Natural killer cell (primary cell): ENCODE data around the gene SWSAP1. TPM values are rescaled to one million over a fixed set of nuclear protein-coding genes. Genes with fewer than 3 reads are reported as not detected.

ENCODE experiments used
- ATAC-seq, 3 donors: fragments of 150-1000 bp in 2 of 3; fragments of 200-7000 bp in 1 of 3; cut with Tn5 transposase; 1 replicate in 1 of 3; 2 replicates in 2 of 3; pipeline ENCODE4 v1.10.0; 2021; ENCODE audit warnings: mild to moderate bottlenecking in 2 of 3, moderate library complexity in 2 of 3
- DNase-seq, 2 donors: peaks; one replicate each; pipeline versions ENCODE4 v3.0.0 to v3.0.0-alpha.2; 2013 to 2021; ENCODE audit warnings: mixed read lengths in 1 of 2
- H3K27ac ChIP-seq: one replicate; pipeline ENCODE4 v1.5.1; 2013; ENCODE audit warnings: mild to moderate bottlenecking, low read length
- H3K27me3 ChIP-seq: one replicate; pipeline ENCODE4 v1.6.1; 2013; ENCODE audit warnings: low read length; ENCODE audit not compliant: control insufficient read depth, insufficient read depth
- H3K36me3 ChIP-seq: one replicate; pipeline ENCODE4 v1.6.1; 2013; ENCODE audit warnings: low read length; ENCODE audit not compliant: control insufficient read depth, insufficient read depth
- H3K4me1 ChIP-seq: one replicate; pipeline ENCODE4 v1.6.1; 2013; ENCODE audit warnings: low read length; ENCODE audit not compliant: control insufficient read depth, insufficient read depth
- H3K4me3 ChIP-seq: one replicate; pipeline ENCODE4 v1.5.1; 2013; ENCODE audit warnings: low read length
- H3K9me3 ChIP-seq: one replicate; pipeline ENCODE4 v1.6.1; 2013; ENCODE audit warnings: low read length; ENCODE audit not compliant: control insufficient read depth, insufficient read depth
- H3K27ac Mint-ChIP-seq, 2 donors: one replicate each; pipeline ENCODE4 v1.8.0; 2022; ENCODE audit warnings: mild to moderate bottlenecking in 2 of 2, mixed read lengths in 2 of 2, moderate library complexity in 1 of 2
- H3K27me3 Mint-ChIP-seq, 2 donors: one replicate each; pipeline ENCODE4 v1.8.0; 2022; ENCODE audit warnings: low read depth in 2 of 2, mixed read lengths in 2 of 2
- H3K36me3 Mint-ChIP-seq: one replicate; pipeline ENCODE4 v1.8.0; 2022; ENCODE audit warnings: mixed read lengths
- H3K4me1 Mint-ChIP-seq, 2 donors: one replicate each; pipeline ENCODE4 v1.8.0; 2022; ENCODE audit warnings: mixed read lengths in 2 of 2
- H3K4me3 Mint-ChIP-seq: one replicate; pipeline ENCODE4 v1.8.0; 2022; ENCODE audit warnings: mild to moderate bottlenecking, moderate library complexity, mixed read lengths
- H3K9me3 Mint-ChIP-seq, 2 donors: one replicate each; pipeline ENCODE4 v1.8.0; 2022; ENCODE audit warnings: mixed read lengths in 2 of 2
- CTCF ChIP-seq: fragments of 200-600 bp; IDR thresholded peaks from one replicate; pipeline ENCODE4 v1.8.0; 2022; ENCODE audit warnings: antibody characterized with exemption
- WGBS: methylation state at CpG from one replicate; pipeline ENCODE4 v1.1.7; 2013; ENCODE audit warnings: missing lambda C conversion rate; ENCODE audit not compliant: insufficient coverage; 5-methylcytosine and 5-hydroxymethylcytosine counted together
- intact Hi-C: fragments of 100-400 bp; cut with micrococcal nuclease; formaldehyde crosslinking; loops from one replicate; pipeline ENCODE4 v1.14.2; 2022
- total RNA-seq, 4 donors: library from RNA; stranded (reverse); fragments of 120-200 nt in 1 of 4; gene quantifications; one replicate each; pipeline versions ENCODE4 v1.2.3 to v1.2.4, GENCODE V29; 2013 to 2022

Gene SWSAP1
- total RNA-seq, 3 donors from 2014 or later (not counting 1 experiment from before 2014, with no cell fraction given): 2.1 to 2.9 (median 2.8) TPM

DNA sequence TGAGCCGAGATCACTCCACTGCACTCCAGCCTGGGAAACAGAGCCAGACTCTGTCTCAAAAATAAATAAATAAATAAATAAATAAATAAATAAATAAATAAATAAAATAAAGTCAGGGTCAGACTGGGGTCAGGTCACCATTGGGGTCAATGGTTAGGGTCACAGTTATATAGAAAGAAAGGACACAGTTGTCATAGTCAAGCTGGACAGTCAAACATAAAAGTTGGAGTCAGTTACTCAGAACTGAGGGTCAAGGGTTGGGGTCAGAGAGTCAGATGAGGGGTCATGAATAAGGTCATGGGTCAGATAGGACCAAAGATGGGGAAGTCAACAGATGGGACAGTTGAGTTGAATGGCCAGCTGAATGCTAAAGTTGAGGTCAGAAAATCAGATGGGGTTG lies 26.3 kb downstream of the SWSAP1 start:
- H3K9me3 ChIP-seq: no peaks in the 10 kb centered on the region
- H3K4me1 ChIP-seq: no peaks in the 10 kb centered on the region
- Mint-ChIP-seq H3K27me3 (peaks cover 0 to 3% of the 10 kb centered on the region in 2 donors), H3K4me1 (no peaks in the 10 kb centered on the region), H3K36me3 (no peaks in the 10 kb centered on the region), H3K9me3 (no peaks in the 10 kb centered on the region), H3K27ac (no peak overlapping the region), H3K4me3 (no peak overlapping the region)
- H3K36me3 ChIP-seq: no peaks in the 10 kb centered on the region
- intact Hi-C loops: no loop called here
- WGBS: 100% methylated on average over 1 of the region's 1 CpG
- H3K27ac ChIP-seq: no peak overlapping the region
- no peak overlapping the region for H3K4me3 ChIP-seq
- no peaks in the 10 kb centered on the region for H3K27me3 ChIP-seq
- ATAC-seq: no peak
- no peak for TF ChIP-seq CTCF
- no peak for DNase-seq

GRCh38 chr19:11401808-11402543 lies 27.5 kb downstream of the SWSAP1 start:
- Histone ChIP-seq H3K27ac (no peak overlapping the region), H3K27me3 (peaks cover 2% of the 10 kb centered on the region), H3K36me3 (no peaks in the 10 kb centered on the region), H3K4me3 (no peak overlapping the region), H3K9me3 (no peaks in the 10 kb centered on the region), H3K4me1 (peaks cover 4% of the 10 kb centered on the region)
- H3K27me3 Mint-ChIP-seq: peaks cover 0 to 3% of the 10 kb centered on the region in 2 donors
- 90% methylated on average over 7 of the region's 9 CpGs for WGBS
- no peak for ATAC-seq
- intact Hi-C loops: no loop called here
- no peak overlapping the region for H3K27ac Mint-ChIP-seq
- no peak overlapping the region for H3K4me3 Mint-ChIP-seq
- DNase-seq: no peak
- H3K4me1 Mint-ChIP-seq: no peaks in the 10 kb centered on the region
- no peaks in the 10 kb centered on the region for H3K36me3 Mint-ChIP-seq
- no peak for TF ChIP-seq CTCF
- no peaks in the 10 kb centered on the region for H3K9me3 Mint-ChIP-seq

DNA sequence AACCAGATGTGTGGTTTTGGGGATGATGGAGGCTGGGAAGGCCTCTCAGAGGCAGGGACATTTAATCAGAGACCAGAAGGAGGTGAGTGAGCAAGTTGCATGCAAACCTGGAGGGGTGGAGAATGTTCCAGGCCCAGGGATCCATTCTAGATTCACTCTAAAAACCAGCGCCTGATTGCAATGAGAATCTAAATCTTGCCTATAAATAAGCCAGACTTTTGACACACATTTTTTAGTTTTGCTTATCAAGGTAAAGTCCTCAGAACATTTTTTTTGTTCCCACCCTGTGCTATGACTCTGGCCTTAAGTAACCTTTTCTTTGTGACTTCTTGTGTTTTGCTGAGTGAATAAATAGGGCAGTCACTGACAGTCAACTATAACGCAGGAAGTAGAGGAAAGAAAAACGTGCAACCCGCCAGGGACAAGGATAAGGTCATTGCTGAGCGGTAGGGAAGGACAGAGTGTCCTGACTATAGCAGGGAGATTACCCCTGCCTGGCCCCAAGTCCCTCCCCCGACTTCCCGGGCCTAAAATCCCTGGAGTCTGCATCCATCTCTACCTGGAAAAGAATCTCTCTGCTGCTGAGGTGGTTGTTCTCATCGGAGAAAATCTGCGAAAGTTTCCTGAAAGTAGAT lies 30.2 kb downstream of the SWSAP1 start:
- WGBS: 82% methylated on average over 9 of the region's 9 CpGs
- no peak for ATAC-seq
- no peak for DNase-seq
- Mint-ChIP-seq H3K27ac (no peak overlapping the region), H3K36me3 (no peaks in the 10 kb centered on the region), H3K4me1 (no peaks in the 10 kb centered on the region), H3K27me3 (peaks cover 0 to 5% of the 10 kb centered on the region in 2 donors), H3K9me3 (no peaks in the 10 kb centered on the region), H3K4me3 (no peak overlapping the region)
- no peak overlapping the region for H3K4me3 ChIP-seq
- peaks cover 2% of the 10 kb centered on the region for H3K27me3 ChIP-seq
- no peak overlapping the region for H3K27ac ChIP-seq
- H3K36me3 ChIP-seq: no peaks in the 10 kb centered on the region
- no peak for TF ChIP-seq CTCF
- H3K4me1 ChIP-seq: peaks cover 4% of the 10 kb centered on the region
- no peaks in the 10 kb centered on the region for H3K9me3 ChIP-seq
- intact Hi-C loops: no loop called here
